GM19452 (cell line): ENCODE data around the gene PCDHA13.
"Not testable (repeated sequence)": the region's sequence is repeated elsewhere in the genome, so short reads cannot be mapped to it uniquely, and the experiment has no call there.

ENCODE experiments used
- ATAC-seq: cut with Tn5 transposase; IDR thresholded peaks from one replicate; pipeline ENCODE4 v1.9.1; 2021; ENCODE audit not compliant: unreplicated experiment

The PCDHA13 gene

GRCh38 chr5:140881889-140882590, at the start of gene PCDHA13:
Gene PCDHA13, plus strand, starts transcription at chr5:140882124. Its CDS starts 145 bp downstream, at chr5:140882269.
- ATAC-seq, result no peak

- no peak for ATAC-seq
These were observed 47.9 kb upstream of the PCDHA13 start, which contains the start of gene PCDHA7 for GRCh38 chr5:140833993-140834392. Gene PCDHA7, plus strand, starts transcription at chr5:140834269. Its CDS starts 115 bp downstream, at chr5:140834384.

DNA sequence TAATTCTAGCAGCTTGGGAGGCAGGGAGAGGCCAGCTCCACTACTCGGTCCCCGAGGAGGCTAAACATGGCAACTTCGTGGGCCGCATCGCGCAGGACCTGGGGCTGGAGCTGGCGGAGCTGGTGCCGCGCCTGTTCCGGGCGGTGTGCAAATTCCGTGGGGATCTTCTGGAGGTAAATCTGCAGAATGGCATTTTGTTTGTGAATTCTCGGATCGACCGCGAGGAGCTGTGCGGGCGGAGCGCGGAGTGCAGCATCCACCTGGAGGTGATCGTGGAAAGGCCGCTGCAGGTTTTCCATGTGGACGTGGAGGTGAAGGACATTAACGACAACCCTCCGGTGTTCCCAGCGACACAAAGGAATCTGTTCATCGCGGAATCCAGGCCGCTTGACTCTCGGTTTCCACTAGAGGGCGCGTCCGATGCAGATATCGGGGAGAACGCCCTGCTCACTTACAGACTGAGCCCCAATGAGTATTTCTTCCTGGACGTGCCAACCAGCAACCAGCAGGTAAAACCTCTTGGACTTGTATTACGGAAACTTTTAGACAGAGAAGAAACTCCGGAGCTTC, 47.4 kb upstream of the PCDHA13 start:
- ATAC-seq, result not testable (repeated sequence)

GRCh38 chr5:140835622-140836510, 46.1 kb upstream of the PCDHA13 start:
- no peak for ATAC-seq

- ATAC-seq, result no peak
These were observed 40.7 kb upstream of the PCDHA13 start, which contains the start of gene PCDHA8 for GRCh38 chr5:140840978-140841962. Gene PCDHA8, plus strand, starts transcription at chr5:140841187. Its CDS starts 135 bp downstream, at chr5:140841322.

- ATAC-seq, result no peak
These were observed 38.9 kb upstream of the PCDHA13 start for GRCh38 chr5:140842798-140843733.

DNA sequence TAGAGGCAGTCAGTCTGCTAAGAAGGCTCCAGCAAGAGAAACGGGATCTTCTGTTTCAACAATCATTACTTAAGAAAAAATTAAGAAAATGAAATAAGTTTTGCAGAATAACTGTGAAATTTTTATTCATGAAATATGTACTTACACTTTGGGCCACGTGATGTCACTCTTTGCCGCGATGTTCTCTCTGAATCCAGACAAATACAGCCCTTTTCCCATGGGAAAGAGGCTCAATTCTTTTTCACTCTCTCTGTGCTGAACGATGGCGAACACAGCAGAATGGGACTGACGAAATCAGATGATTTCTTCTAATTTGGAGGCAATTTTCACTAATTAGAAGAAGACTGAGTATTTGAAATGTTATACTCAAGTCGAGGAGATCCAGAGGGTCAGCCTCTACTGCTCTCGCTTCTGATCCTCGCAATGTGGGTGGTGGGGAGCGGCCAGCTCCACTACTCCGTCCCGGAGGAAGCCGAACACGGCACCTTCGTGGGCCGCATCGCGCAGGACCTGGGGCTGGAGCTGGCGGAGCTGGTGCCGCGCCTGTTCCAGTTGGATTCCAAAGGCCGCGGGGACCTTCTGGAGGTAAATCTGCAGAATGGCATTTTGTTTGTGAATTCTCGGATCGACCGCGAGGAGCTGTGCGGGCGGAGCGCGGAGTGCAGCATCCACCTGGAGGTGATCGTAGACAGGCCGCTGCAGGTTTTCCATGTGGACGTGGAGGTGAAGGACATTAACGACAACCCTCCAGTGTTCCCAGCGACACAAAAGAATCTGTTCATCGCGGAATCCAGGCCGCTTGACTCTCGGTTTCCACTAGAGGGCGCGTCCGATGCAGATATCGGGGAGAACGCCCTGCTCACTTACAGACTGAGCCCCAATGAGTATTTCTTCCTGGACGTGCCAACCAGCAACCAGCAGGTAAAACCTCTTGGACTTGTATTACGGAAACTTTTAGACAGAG, 33.5 kb upstream of the PCDHA13 start, which contains the start of gene PCDHA9:
TSS of gene PCDHA9 (plus strand) at position 244 of the 964 bp plus-strand sequence. CDS start at position 358, 114 bp downstream.
- ATAC-seq, result not testable (repeated sequence)

- ATAC-seq, result not testable (repeated sequence)
These were observed 31.9 kb upstream of the PCDHA13 start for GRCh38 chr5:140849831-140850634.

- ATAC-seq, result no peak
These were observed 25.9 kb upstream of the PCDHA13 start, which contains the start of gene PCDHA10 for GRCh38 chr5:140855772-140856674. Gene PCDHA10, plus strand, starts transcription at chr5:140855897. Its CDS starts 152 bp downstream, at chr5:140856049.

DNA sequence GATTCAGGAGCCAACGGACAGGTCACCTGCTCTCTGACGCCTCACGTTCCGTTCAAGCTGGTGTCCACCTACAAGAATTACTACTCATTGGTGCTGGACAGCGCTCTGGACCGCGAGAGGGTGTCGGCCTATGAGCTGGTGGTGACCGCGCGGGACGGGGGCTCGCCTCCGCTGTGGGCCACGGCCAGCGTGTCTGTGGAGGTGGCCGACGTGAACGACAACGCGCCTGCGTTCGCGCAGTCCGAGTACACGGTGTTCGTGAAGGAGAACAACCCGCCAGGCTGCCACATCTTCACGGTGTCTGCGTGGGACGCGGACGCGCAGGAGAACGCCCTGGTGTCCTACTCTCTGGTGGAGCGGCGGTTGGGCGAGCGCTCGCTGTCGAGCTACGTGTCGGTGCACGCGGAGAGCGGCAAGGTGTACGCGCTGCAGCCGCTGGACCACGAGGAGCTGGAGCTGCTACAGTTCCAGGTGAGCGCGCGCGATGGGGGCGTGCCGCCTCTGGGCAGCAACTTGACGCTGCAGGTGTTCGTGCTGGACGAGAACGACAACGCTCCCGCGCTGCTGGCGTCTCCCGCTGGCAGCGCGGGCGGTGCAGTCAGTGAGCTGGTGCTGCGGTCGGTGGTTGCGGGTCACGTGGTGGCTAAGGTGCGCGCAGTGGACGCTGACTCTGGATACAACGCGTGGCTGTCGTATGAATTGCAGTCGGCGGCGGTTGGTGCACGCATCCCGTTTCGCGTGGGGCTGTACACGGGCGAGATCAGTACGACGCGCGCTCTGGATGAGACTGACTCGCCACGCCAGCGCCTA, 24.5 kb upstream of the PCDHA13 start:
- ATAC-seq, result no peak

- ATAC-seq, result no peak
These were observed 24.0 kb upstream of the PCDHA13 start for GRCh38 chr5:140857987-140858240.

GRCh38 chr5:140862441-140863295, 19.3 kb upstream of the PCDHA13 start:
- ATAC-seq, result no peak

DNA sequence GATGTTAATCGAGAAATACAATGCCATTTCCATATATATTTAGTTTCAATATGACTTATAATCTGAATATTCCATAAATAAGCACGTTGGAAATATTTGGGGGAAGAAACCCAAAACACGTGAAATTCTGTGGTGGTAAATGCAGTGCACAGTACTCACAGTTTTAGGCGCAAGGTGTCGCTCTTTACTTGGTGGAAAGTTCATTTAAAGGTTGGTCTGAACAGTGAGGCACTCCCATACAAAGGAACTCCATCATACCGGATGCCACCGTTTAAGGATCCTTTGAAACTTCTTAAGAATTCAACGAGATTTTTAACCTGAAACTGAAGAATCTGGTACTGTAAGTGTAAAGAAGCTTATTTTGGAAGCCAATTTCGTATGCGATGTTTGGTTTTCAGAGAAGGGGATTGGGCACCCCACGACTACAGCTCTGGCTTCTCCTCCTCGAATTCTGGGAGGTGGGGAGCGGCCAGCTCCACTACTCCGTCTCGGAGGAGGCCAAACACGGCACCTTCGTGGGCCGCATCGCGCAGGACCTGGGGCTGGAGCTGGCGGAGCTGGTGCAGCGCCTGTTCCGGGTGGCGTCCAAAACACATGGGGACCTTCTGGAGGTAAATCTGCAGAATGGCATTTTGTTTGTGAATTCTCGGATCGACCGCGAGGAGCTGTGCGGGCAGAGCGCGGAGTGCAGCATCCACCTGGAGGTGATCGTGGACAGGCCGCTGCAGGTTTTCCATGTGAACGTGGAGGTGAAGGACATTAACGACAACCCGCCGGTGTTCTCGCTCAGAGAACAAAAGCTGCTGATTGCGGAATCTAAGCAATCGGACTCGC, 13.0 kb upstream of the PCDHA13 start, which contains the start of gene PCDHA11:
TSS of gene PCDHA11 (plus strand) at position 237 of the 834 bp plus-strand sequence. CDS start at position 384, 147 bp downstream.
- ATAC-seq, result no peak

DNA sequence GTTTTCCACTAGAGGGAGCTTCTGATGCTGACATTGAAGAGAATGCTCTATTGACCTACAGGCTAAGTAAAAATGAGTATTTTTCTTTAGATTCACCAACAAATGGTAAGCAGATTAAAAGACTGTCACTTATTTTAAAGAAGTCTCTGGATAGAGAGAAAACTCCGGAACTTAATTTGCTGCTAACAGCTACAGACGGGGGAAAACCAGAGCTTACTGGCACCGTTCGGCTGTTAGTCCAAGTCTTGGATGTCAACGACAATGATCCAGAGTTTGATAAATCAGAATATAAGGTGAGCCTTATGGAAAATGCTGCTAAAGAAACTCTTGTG, 12.4 kb upstream of the PCDHA13 start:
- ATAC-seq, result no peak
